GM19099 (cell line): ENCODE data around the gene IKZF1.

Source experiments
- POLR2A ChIP-seq: IDR thresholded peaks from 3 replicates; pipeline ENCODE4 v1.6.1; 2011; ENCODE audit warnings: low read depth; ENCODE audit not compliant: insufficient read length; ENCODE audit errors: extremely low read depth

Gene IKZF1

DNA sequence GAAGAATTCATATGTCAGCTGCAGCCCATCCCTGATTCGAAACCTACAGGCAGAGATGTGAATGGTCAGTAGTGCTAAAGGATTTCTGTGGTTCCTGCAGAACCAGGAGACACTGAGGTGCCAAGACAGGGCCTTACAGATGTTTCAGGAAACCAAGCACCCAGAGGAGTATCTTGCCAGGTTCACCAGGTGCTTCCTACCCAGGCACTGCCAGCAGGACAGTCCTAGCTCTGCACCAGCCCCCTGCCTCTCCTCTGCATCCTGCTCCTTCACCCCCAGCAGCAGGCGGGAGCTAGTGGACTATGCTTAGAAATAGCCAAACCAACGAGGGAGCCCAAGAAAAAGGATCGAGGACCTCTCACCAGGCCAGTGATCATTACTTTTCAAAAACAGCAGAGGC is 4.2 kb upstream of the IKZF1 start:
- TF ChIP-seq POLR2A, result no peak

DNA sequence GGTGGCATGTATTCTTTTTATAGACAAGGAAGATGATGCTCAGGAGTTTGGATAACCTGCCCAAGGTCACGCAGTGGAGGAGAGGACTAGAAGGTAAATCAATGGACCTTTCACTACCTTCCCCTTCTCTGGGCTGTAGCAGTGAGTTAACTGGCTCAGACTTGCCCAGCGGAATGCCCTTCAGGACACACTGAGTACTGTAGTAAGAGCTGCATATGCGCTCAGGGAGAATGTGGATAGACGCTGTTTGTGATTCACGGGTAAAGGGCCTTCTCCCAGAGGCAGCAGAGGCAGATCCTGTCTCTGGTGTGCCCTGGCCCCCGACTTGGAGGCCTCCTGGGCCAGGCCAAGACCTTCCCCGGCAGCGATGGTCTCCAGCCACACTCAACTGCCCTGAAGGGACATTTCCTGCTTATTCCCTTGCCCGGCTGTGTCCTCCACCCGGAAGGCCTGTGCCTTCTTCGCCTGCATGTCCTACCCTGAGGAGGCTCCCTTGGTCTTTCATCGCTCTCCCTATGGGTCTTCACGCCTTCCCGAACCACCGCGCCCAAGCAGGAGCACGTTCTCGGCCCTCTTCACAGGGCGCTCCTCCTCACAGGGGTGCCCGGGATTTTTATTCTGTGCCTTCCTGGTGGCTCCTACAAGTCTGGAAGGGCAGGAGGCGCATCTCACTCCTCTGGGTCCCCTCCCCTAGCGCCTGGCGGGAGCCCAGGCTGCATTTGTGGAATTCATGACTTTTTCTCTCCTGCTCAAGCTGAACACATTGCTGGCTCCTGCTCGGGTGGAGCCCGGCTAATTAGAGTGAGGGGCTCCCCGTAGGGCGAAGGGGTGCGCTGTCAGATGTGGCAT is 1.8 kb upstream of the IKZF1 start:
- TF ChIP-seq POLR2A, result no peak

DNA sequence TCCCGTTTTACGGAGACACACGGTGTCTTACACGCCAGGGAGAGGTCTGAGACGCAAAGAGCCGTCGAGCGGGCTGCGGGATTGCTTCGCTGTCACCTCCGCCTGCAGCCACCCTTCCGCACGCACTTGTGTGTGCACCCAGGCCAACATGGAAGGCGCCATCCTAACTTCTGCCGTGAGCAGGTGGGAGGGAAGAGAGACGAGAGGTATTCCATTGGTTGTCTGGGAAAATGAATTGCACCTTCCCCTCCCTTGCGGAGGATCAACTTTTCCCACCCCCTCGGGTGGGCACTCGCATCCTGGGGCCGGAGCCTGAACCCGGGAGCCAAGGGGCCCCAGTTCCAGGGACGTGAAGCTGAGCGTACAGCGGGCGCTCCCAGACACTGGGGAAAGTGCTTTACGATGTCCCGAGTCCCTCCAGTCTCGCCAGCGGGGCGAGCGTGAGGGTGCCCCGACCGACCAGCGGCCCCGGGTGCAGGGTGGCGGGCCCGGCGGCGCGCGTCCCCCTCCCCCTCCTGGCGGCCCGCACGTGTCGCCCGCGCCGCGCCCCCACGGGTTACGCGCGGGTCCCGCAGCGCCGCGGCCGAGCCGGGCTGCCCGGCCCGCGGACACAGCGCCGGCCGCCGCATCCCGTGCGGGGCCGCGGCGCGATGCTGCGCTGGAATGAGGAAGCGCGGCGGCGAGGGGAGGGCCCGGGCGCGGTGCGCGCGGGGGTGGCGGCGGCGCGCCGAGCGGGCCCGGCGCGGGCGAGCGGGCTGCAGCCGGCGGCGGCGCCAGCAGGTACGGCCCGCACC is 984 bp upstream of the IKZF1 start:
- no peak for TF ChIP-seq POLR2A

DNA sequence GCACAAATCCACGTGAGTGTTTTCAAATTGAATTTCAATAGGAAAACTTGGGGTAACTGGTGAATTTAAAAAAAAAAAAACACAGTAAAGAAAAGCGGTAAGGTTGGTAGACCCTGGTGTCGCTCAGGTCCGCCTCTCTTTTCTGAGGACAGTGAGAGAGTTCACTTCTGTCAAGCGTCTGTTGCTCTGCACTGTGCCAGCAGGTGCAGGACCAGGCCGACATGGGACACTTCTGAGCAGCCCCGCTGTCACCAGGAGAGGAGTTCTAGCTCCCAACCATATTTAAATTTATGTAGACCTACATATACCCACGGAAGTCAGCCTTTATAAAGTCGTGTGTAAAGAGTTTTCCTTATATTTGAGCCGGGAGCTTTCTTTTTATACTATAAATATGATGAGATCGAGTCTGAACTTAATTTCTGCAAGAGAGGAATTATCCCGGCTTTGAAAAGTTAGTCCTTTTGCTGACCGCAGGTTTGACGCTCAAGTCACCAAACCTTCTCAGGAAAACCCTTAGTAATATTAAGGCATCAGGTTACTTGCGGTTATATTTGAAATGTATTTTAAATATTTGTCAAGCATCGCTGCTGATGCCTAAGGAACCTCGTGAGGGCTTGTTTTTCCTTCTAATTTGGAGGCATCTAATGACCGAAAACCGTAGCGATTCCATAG is 531 bp downstream of the IKZF1 start:
- peak; percentile 52 for TF ChIP-seq POLR2A

DNA sequence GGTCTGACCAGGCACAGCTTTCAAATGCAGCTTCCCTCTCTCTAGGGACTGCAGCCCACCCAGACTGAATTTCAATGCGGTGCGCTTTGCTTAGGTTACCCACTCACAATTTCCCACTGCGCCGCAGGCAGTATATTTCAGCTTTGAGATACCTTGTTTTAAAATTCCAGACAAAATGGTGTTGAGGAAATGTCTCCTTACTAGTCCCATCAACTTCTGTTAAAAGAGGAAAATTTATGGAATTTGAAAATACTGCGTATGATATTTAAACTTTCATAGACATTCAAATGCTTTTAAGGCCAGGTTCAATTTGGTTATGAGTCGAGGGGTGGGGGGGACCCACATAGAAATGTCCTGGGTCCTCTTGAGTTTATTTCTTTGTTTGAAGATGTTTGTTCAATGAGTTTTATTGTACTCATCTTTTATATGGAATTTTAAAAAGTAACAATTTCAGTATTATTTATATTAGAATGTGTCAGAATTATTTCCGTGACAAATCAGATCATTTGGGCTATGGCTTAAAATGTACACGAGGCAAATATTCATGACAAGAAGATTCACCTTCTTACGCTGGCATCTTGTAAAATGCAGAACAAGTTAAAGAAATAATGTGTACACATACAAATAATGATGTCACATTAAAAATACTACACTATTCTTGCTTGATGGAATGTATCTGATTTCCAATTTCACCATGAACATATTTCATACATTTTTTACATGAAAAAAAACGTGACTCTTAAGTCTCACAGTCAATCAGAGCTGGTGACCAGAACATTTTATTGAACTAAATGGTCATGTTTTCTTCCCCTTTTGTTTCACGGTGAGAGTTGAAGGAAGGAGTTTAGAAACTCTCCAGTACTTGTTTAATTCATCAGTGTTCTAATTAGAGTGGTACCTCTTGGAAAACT is 1.3 kb downstream of the IKZF1 start:
- no peak for TF ChIP-seq POLR2A

DNA sequence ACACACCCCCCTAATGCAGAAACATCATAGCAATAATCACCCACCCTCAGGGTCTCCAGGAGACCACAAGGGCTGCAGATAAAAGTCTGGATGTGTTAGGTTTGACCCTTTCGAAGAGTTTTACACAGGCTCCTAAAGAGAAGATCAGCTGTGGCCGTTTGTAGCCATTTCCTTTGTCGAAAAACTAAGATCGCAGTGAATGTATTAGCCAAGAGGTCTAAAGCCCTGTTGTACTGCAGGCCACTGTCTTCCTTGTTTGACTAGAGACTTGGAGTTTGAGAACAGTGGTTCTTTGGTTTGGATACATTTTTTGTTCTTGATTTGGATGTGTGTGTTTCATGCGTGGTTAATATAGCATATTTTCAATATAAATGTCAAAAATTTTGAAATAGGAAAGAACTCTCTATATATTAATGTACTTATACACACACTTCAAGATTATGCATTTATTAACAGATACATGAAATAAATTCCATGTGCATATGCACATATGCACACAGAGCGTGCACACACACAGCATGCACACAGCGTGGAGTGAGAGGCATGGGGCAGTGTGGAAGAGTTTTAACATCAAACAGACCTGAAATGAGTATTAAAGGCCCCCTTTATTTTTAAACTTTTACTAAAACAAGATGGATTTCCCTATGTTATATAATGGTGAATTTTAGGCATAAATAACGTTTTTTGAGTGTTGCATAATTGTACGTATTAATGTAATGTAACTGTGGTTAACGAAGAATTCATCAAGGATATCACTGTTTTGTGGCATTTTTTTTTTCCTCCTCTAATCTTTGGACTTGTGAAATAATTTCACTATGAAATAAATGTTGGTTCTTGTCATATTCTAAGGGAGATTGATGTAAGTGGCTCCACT is 2.2 kb downstream of the IKZF1 start:
- TF ChIP-seq POLR2A, result no peak

DNA sequence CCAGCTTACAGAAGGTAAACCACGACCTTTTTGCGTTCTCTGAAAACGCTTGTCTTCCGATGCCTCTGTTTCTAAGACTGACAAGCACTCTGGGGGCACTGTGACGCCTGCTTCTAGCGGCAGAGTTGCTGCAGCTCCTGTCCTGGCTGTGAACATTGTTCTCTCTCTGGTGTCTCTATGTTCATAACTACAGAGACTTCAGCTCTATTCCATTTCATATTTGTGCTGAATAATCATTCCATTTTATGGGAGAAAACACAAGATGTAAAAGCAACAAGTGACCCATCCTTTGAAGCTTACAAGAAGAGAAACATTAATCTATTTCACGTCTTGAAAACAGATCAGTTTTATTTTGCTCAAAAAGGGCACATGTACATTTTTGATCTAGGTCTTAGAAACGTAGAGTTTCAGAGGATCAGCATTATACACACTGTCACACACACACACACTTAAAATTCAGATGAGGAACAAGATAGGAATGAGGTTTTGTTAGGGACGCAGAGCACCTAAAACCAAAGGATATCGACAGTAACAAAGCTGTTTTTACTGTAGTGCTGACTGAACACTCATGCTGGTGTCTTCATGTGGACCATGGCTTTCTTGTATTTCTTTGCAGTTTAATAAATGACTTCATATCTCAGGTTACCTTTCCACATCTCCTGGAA is 3.0 kb downstream of the IKZF1 start:
- TF ChIP-seq POLR2A, result peak; percentile 43

DNA sequence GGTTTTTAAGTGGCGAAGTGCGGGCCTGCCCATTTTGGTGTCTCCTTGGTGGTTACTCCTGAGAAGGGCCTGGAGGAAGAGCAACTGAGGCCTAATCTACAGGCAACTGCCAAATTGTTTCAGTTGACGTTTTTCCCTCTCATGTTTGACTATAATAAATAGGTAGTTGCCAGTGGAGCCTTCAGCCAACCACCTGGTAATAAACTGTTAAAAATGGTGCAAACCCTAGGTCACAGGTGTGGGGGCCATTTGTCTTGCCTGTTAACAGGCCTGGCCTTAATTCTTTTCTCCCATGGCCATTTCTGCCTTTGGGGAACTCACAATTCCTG is 3.7 kb downstream of the IKZF1 start:
- no peak for TF ChIP-seq POLR2A

DNA sequence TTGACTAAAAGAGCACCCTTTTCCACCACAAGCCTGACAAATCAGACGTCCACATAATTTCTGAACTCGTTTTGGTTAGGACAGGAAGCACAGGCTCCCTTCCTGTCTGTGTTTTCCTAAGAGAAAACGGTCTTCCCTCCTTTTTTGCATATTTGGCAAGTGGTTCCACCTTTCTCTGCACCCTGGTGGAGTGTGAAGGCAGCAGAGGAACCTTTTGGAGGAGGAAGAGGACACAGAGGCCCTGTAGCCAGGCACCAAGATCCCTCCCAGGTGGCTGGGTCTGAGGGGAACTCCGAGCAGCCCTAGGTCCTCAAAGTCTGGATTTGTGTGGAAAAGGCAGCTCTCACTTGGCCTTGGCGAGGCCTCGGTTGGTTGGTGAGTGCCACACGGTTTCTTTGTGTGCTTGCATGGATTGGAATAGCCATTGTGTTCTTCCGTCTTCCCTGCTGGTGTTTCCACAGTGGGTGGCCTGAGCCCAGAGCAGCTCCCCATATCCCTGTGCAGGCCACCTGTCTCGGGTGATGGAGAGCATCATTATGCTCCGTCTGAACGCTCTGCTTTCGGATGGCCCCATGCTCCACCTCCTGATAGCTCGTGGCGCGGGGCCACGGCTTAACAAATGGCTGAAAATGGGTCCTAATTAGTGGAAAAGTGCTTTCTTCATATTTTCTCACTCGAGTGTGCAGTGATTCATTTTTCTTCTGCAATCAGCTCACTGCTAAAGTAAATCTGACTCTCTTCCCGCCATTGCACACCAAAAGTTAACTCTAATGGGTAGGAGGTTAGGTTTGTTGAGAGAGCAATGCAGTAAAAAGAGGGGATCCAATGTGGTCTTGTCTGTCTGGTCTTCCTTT is 4.2 kb downstream of the IKZF1 start:
- TF ChIP-seq POLR2A, result peak; percentile 50

DNA sequence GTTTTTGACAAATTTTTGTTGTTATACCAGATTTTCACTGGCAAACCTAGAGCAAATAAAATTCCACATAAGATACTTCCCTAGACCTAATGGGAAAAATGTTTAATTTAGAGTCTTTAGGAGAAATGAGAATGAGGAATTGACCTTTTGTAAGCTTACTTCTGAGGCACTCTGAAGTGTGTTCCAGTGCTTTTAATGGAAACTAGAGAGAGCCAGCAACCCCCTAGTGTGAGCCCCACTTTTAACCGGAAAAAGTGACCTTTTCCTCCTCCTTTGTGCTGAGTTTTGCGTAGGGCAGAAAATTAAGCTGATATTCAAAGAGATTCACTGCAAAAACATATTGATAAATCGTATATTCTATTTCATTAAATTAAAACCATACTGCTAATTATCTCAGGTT is 5.2 kb downstream of the IKZF1 start:
- no peak for TF ChIP-seq POLR2A

DNA sequence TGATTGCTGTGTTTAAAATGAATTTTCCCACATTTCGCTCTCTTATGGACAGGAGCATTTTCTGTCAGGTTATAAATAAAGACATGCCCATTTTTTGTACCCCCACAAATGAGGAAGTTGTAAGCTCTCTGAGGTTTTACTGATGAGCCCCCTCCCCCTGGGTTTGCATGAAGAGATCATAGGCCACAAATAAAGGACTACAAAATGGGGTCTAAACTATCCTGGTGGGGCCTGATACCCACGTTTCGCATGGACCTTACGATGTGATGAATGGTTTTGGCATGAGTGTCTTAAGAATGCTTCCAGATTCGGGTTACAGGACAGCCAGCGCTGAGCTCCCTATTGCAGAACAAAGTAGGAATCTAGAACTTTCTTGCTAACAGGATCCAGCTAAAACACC is 5.8 kb downstream of the IKZF1 start:
- TF ChIP-seq POLR2A, result no peak

DNA sequence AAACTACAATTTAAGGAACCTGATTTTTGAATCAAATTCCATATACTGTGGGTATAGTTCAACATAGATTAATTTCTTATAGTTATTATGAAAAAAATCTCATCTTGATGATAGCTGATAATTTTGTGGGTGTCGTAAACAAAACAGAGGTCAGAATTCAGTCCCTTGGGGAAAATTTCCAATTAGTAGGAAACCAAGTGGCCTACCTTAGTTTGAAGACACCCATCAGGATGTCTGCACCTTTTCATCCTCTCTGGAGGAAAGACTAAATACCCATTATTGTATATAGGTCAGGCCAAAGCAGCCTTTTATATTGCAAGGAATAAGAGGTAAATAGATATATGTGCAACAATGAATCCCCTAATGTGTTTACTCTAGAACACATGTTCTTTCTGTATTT is 6.4 kb downstream of the IKZF1 start:
- no peak for TF ChIP-seq POLR2A
